ENCODE data around the gene CTDP1.

CTDP1 gene

DNA sequence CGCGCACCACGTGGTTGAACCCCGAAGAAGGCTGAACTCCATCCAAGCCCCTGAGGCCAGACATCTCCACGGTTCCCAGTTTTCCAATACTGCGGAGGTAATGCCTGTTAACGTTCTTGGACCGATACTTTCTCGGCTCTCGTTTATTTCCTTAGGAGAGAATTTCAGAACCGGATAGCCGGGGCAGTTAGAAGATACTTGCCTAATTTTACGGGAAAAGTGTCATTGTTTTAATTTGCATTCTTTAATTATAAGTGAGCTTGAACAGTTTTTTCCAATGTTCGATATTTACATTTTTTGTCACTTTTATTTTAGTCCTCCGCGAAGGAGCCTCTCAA lies 107.9 kb downstream of the CTDP1 start:
- DNase-seq: no peak

DNA sequence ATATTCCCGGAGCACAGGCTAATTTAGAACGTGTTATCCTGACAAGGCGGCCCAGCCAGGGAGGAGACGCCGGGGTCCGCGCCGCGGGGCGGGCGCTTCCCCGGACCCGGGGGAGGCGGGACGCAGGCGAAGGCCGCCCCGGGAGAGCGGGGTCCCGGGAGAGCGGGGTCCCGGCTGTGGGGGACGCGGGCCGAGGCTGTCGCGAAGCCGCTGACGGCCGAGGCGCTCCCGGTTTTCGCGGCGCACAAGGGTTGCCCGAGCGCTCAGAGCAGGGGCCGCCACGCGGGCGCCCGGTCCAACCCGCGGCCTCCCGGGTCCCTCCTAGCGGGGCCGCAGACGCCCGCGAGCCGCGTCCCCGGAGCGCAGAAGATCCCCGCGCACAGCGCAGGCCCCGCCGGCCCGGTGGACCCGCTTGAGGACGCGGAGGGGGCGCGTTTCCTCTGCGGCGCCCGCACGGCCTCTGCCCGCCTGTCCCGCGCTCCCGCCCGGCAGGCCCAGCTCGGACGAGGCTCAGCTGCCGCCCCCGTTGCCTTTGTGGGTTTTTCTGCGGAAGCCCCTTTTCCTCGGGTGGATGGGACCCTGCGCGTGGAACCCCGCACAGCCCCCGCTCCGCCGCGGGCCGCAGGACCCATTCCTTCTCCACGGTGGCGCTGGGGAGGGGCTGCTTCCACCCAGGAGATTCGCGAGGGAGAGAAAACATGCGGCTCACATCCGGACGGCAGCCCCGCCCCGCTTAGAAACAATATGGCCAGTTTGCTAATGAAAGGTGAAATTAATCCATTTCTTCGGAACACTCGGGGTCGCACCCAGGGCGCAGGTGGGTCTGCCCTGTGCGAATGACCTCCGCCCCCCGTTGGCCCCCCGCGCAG lies 108.5 kb downstream of the CTDP1 start:
- no peak for DNase-seq

DNA sequence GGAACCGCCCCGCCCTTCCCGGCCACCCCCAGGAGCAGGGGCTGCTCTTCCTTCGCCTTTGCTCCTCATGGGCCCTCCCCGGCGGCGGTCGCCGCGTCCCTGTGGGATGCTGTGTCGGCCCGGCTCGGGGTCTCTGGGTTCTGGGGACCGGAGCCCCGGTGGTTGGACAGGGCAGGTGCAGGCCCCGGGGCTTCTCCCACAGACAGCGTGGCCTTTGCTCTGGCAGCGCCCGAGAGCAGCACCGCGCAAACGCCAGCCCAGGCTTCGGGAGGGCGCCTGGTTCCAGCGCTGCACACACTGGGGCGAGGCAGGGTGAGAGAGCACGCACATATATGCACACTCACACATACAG lies 109.1 kb downstream of the CTDP1 start:
- DNase-seq: no peak

DNA sequence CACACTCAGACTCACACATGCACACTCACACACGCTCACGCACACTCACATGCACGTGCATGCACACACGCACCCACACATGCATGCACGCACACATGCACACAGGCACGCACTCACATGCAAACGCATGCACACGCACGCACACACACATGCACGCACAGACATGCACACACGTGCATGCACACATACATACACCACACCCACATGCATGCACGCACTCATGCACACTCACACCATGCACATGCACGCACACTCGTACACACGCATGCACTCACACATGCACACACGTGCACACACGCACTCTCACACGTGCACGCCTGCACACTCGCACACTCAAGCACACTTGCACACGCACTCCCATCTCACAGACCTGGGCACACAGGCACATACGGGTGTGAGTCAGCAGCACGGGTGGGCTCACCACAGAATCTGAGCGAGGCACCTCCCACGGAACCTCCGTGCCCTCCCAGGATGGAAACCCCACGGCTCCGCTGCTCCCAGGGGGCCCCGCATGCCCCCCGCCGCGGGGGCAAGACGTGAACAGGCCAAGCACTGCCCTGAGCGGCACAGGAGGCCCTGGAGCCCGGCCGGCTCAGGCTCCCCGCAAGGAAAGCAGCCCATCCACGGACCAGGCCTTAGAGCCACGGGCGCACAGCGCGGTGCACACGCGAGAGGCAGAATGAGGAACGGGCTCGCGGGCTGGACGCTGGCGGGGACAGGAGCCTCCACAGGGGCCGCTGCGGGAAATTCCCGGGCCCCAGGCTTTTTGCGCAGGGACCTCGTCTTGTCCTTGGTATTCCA lies 109.7 kb downstream of the CTDP1 start:
- DNase-seq: no peak

DNA sequence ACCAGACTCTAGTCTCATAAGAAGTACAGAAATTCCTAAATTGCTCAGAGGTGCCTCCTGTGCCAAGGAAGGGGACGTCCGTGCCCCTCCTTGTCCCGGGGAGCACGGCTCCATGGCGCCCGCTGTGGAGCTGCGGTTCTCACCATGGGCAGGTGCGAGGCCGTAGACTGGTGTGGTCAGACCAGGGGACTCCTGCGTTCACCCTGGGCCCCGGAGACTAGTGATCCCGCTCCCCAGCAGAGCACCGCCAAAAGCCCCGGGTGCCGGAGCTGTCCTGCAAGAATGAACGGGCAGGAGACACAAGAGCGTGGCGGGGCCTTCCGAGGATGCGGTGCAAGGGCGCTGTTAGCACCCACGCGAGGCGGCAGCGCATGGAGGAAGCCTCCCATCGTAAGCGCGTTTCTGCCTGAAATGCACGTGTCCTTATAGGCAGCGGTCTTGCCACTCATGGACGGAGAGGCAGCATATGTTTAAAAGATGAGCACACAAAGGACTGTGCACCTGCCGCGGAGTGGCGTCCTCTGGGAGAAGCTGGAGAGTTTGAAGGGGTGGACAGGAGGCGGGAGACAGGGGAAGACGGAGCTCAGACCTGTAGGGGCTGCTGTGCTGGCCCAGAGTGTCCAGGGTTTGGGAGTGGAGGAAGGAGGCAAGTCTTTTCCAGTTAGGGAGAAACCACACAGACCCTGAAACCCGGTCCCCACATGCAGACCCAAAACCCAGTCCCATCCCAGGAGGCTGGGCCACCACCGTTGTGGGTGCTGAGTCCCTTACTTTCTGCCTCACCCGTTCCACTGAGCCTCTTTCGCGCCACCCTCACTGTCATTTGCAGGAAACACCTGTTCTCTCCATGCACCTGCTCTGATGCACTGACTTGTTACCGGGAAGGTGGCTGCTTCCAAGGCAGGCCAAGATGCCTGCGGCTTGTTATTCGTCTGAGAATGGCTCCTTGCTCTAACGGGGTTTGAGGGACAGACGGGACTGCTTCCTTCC lies 110.6 kb downstream of the CTDP1 start:
- DNase-seq: no peak

DNA sequence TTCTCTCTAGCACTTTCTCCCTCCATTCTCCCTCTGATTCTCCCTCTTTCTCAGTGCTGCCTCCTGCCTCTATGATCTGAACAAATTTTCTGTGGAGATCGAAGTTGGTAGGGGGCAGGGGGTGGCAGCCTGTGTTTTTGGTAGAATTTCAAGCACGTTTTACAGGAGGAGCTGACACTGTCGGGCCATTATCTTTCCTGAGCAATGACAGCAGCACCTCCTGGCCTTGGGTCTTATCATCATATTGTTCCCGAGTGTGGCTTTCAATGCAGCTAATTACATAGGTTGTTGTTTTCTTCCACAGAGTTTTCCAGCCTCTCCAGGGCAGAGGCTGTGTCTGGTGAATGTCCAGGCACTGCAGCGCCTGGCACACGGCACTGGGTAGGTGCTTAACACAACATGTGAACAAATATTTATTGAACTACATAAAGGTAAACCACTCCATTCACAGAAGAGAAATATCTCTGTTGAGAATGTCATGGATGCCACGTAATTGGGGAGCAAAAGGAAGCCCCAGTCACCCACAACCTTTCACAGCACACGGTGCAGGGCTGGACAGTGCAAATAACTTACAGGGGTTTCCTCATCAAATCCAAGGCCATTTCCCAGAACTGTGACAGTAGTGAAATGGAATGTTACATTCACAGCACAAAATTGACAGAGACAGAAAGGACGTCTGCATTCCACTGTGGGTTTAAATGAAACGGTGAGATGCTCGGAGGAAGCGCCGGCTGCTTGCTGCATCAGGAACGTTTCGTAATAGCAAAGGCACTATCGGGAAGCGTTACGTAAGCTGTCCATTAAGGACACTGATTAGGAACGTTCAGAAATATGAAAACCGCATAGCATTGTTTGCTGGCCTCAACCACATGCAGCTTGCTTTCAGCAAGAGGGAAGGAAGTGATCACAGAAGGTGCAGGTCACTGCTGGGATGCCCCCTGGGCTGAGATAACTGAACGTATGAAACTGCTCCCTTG lies 111.7 kb downstream of the CTDP1 start:
- no peak for DNase-seq

DNA sequence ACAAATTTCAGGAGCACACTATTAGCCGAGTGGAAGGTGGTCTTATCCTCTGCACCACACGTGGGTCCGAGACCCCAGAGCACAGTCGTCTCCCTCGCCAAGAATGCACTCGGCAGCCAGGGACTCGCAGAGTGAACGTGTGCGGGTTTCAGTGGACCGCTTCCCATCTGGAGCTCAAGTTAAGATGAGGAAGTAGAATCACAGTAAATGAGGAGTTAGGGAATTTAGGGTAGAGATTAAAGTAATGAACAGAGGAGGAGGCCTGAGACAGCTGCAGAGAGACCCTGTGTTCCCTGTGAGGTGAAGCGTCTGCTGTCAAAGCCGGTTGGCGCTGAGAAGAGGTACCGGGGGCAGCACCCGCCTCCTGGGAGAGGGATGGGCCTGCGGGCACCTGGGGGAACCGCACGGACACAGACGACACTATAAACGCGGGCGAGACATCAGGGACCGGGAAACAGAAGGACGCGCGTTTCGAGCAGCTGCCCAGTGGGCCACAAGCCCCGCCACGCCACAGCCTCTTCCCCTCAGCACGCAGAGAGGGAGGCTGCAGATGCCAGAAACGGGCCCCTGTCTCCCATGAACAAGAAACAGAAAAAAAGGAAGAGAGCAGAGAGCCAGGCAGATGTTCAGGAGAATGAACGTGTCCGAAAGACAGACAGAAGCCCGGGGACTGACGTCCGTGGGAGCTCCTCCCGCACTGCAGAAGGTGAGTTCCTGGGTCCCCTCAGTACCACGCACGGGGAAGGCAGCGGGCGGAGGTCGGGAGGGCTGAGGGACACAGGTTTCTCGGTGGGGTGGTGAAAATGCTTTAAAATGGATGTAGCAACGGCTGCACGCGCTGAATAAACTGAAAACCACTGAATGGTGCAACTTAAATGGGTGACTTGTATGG lies 112.7 kb downstream of the CTDP1 start:
- DNase-seq: no peak

DNA sequence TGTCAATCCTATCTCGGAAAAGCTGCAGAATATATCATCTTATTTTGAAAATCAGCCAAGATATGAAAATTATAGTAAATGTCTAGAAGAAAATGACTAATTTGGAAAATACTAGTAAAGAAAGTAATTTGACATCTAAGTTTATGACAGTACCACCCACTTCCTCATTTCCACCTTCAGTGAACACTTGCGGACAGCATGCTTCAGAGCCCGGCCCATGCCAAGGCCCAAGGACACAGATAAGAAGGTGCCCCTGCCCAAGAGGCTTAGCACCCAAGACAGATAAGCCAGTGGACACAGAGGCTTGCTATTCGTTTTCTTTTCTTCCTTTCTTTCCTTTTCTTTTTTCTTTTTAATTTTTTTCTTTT lies 113.4 kb downstream of the CTDP1 start:
- no peak for DNase-seq

DNA sequence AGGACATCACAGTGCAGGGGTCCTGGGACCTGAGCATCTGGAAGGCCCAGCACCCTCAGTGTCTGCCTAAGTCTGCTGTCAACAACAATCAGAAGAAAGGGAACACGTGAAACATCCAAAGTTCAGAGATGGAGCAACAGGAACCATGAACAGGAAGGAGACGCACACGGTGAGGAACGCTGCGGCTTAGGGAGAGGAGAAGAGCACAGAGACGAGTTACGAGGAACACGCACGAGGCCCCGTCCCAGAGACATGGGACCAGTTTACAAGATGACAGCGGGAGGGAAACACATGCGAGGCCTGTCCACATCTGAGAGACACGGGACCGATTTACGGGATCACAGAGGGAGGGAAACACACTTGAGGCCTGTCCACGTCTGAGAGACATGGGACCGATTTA lies 115.2 kb downstream of the CTDP1 start:
- no peak for DNase-seq

DNA sequence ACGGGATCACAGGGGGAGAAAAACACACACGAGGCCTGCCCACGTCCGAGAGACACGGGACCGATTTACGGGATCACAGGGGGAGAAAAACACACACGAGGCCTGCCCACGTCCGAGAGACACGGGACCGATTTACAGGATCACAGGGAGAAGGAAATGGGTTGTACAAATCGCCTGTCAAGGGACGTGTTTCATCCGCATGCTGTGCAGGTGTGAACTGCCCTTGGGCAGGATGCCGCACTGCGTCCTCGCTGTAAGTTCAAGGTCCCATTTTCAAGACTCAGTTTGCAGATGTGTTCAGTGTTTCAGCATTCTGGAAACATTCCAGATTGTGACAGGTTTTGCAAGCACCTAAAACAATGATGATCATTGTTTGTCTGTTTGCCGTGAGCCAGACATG lies 115.8 kb downstream of the CTDP1 start:
- DNase-seq: no peak

DNA sequence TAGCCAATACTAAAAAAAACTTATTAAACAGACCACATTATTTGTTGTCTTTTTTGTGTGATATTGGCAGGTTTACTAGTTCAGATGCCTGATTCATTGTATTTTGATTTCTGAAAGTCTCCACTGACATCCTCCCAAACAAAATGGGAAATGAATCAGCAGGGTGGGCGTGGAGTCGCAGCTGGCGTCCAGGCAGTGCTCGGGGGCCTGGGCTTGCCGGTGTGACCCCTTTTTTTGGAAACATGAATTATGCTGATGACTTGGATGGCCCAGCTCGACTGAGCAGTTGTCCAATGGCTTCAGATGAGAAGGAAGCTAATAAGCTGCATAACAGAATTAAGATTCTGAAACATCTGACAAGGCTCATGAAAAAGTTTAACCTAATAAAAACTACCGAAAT lies 116.4 kb downstream of the CTDP1 start:
- no peak for DNase-seq

DNA sequence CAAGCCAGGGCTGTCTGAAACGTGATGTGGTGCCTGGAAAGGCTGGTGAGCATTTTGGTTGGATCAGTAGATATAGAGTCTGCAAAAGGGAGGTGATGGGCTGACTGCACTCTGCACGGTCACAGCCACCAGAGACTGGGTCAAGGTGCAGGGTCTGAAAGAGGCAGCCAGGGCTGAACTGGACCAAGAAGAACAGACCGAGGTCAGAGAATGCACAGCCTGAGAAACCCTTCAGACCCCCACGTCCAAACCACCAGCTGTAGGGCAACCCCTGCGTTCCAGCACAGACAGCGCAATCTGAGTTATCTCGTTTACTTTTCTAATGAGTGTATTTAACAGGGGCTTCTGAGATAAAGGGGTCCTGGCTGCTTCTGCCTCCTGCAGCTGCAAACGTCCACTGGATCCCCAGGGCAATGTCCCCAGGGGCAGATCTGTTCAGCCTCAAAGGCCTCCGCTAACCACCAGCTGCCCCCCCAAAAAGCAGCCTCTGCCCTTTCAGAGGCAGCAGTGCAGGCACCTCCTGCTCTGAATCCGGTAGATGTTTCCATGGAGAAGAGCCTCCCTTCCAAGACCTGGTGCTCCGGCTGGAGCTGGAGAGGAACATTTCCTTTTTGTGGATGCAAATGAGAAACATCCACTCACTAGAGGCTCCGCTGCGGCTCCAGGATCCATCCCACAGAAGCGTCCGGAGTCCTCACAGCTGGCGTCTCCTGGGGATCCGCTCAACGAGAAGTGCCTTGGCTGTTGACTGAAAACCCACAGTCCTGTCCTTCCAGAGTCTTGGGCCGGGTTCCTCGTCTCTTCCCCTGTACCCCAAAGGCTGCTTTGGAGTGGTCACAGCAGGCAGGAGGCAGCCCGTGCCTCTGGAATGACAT lies 117.2 kb downstream of the CTDP1 start:
- no peak for DNase-seq

DNA sequence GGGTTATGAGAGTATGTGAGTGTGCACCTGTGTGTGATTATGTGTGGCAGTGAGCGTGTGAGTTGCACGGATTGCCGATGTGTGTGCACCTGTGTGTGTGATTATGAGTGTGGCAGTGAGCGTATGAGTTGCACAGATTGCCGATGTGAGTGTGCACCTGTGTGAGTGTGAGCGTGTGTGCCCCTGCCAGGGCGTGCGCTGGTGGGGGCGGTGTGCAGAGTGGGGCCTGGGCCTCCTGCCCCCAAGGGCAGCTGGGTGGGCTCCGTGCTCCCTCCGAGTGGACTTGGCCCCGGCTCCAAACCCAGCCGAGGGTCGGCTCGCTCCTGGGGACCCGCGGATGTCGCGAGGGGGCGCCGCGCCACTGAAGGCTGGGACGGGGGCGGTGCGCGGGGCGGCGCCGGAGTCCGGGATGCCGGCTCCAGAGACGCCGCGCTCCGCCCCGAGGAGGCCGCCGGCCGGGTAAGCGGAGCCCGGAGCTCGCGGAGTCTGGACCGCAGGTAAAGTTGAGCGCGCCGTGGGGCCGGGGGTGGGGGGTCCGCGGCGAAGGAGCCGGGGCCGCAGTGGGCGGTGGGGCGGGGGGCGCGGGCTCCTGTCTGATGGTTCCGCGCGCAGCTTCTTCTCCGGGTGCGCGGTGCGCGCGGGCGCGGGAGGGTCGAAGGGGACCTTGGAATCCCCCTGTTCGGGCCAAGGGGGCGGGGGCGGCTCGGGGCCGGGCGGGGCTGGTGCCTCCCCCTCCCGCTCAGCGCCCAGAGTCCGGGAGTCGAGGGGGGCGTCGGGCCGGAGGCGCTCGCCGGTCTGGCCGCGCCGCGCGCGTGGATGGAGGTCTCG lies 118.1 kb downstream of the CTDP1 start, which contains the start of gene KCNG2:
KCNG2 (plus strand) TSS at position 421 of the 828 bp plus-strand sequence. CDS start 65,730 bp downstream, outside the sequence.
- DNase-seq: no peak

DNA sequence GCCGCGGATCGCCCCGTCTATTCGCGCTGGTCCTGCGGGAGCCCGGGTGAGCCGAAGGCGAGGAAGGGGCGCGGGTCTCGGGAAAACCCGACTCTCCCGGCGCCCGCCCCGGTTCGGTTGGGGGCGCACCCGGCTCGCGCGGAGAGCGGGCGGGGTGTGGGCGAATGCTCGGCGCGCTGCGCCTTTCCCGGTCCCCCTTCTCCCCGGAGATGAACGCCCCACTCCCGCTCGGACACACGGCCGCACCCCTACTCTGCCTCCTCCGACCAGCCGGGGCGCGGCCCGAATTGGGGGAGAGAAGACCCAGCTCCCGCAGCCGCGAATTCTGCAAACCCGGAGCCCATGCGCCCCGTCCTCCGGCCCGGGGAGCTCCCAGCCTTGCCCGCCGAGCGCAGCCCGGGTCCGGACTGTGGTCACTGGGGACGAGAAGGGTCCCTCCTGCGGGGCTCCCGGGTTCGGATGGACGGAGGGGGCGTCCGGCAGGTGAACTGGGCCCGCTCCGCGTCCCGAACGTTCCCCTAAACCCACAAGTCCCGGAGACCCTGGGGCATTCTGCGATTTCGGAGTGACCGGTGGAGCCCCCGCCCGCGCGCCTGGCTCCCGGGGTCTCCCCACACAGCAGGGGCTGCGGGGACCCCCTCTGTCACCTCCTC lies 118.9 kb downstream of the CTDP1 start:
- DNase-seq: no peak

DNA sequence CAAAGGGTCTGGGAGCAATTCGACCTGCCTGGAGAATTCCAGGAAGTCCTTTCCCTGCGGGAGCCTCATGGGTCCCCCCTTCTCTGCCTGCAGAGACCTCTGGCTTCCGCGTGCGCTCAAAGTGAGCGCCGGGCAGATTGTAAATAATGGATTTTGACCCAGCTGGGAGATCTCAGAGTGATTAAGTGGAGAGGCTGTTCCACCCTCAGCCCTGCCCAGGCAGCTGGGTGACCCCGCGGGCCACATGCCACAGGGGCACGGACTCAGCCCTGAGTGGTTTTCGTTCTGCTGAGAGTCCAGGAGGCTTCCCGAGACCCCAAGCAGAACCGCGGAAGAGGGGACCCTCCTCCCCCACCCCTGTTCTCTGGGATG lies 119.4 kb downstream of the CTDP1 start:
- DNase-seq: no peak

DNA sequence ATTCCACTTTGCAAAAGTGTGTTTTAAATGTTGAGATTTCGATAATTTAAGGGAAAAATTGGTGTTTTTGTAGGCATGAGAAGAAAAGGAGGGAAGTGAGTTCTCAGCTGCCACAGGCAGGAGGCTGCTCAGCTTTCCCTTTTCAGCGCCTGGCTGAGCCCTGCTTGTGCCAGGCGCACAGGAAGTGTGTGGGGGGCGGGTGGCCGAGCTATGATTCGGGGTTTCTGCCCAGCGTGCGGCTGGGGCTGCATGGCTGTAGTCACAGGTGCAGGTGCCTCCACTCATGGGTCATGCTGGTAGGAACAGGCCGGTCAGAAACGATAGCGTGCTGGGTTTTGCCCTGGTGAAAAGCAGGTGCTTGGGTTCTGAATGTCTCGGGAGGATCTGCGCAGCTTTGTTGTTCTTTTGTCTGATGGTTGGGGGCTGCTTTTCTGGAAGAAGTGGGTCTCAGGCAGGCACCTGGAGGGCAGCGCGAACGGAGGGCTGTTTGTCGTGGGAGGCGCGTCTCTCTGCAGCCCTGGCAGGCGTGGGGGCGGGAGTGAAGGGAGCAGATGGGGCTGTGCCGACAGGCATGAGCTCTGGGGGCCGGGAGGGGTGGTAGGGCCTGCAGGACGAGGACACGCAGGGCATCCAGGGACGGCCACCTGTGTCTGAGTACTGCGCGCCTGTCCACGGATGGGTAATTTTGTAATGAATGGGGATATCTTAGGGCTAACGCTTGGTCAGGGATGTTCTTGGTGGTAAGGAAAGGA lies 120.2 kb downstream of the CTDP1 start:
- DNase-seq: no peak

DNA sequence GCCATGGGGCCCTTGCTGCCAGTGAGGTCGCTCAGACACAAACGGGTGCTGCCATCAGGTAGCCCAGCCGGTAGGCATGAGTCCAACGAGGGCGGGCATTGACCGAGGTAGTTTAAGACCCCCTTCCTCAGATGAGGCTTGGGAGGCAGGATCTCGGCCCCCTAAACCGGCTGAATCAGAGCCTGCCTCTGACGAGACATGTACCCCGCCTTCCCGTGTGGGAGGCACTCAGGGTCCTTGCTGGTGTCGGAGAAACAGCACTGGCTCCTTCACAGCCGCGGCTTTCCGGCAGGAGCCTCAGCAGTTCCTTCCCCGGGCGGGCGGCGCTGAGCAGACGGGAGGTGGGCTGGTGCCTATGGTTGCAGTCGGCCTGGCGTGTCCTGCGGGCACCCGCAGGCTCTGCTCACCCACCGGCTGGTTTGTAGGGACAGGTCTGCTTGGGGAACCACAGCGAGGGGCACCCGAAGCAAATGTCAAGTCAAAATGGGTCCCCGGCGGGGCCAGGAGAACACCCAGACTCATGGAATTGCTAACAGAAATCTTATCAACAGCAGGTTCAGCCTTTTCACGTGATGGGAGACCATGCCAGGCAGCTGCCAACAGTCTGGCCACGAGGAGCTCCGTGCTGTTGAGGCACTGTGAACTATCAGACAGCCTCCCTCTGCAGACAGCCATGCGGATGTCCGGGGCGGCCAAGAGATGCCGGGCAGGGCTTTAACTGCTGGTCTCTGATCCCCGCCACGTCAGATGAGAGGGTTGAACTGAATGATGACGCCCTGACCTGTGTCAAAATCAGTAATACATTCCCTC lies 121.0 kb downstream of the CTDP1 start:
- DNase-seq: no peak

Data from islet precursor cell (in vitro differentiated cells).